GM12878 (cell line): ENCODE results near the gene ITGA2. TPM values are rescaled to one million over a fixed set of nuclear protein-coding genes. Genes with fewer than 3 reads are reported as not detected.

Source experiments
- ATAC-seq: fragments of 200-7000 bp; cut with Tn5 transposase; 3 replicates; pipeline ENCODE4 v1.9.1; 2020; ENCODE audit warnings: mild to moderate bottlenecking, moderate library complexity
- BruUV-seq: library from RNA; stranded (reverse); fragments of 400-500 nt; replicated peaks from 2 replicates; lab custom pipeline; 2021; lab: Mats Ljungman, UMichigan
- CTCF ChIA-PET: fragments of 300-600 bp; sonication (Branson Sonifier 250); formaldehyde crosslinking; extraction: SDS; loops from one replicate; lab custom pipeline; 2021; ENCODE audit warnings: inconsistent platforms; lab: Yijun Ruan, JAX
- POLR2A ChIA-PET: fragments of 350-600 bp; formaldehyde crosslinking; extraction: SDS; loops from one replicate; lab custom pipeline; 2021; ENCODE audit warnings: inconsistent platforms; lab: Charles Lee
- RAD21 ChIA-PET: fragments of 300-600 bp; sonication (Branson Sonifier 250); formaldehyde crosslinking; loops from one replicate; lab custom pipeline; 2023; ENCODE audit warnings: antibody characterized with exemption; ENCODE audit not compliant: unreplicated experiment; lab: Charles Lee
- SMC1A ChIA-PET: fragments of 300-600 bp; sonication (Branson Sonifier 250); formaldehyde crosslinking; loops from one replicate; lab custom pipeline; 2023; ENCODE audit not compliant: unreplicated experiment, uncharacterized antibody; lab: Charles Lee
- DNase-seq: peaks from one replicate; pipeline ENCODE4 v3.0.0-alpha.2; 2011; ENCODE audit warnings: low read depth, low spot score
- FAIRE-seq: peaks from 3 replicates; lab custom pipeline; 2011; peaks lifted over from hg19 to GRCh38; lab: Jason Lieb, UNC
- H2AFZ ChIP-seq: 2 replicates; pipeline ENCODE4 v1.6.0; 2011; ENCODE audit warnings: low read depth, low read length, control low read depth; ENCODE audit not compliant: control insufficient read depth
- H3K27ac ChIP-seq: 2 replicates; pipeline ENCODE4 v1.5.1; 2011; ENCODE audit warnings: control low read depth; ENCODE audit not compliant: control insufficient read depth, insufficient read depth
- H3K27me3 ChIP-seq, 2 experiments: replicated peaks in 1 of 2; 2 replicates each; pipeline versions ENCODE4 v1.6.0 to v1.6.1; 2011; ENCODE audit warnings: low read length in 1 of 2; ENCODE audit not compliant: control insufficient read depth in 2 of 2, insufficient read depth in 2 of 2
- H3K36me3 ChIP-seq, 2 experiments: 2 replicates each; pipeline ENCODE4 v1.5.1; 2011; ENCODE audit warnings: low read length in 1 of 2; ENCODE audit not compliant: control insufficient read depth in 2 of 2, insufficient read depth in 2 of 2
- H3K4me1 ChIP-seq: 2 replicates; pipeline ENCODE4 v1.6.1; 2011; ENCODE audit warnings: mild to moderate bottlenecking, low read length, moderate library complexity, mixed read lengths; ENCODE audit not compliant: control insufficient read depth, insufficient read depth
- H3K4me2 ChIP-seq: 2 replicates; pipeline ENCODE4 v1.6.0; 2011; ENCODE audit warnings: control low read depth; ENCODE audit not compliant: control insufficient read depth, insufficient read depth
- H3K4me3 ChIP-seq: fragments of 200-600 bp; sonication (generic); 2 replicates; pipeline ENCODE4 v1.5.1; 2016
- H3K79me2 ChIP-seq: 2 replicates; pipeline ENCODE4 v1.6.0; 2011; ENCODE audit warnings: low read length; ENCODE audit not compliant: control insufficient read depth, insufficient read depth
- H3K9ac ChIP-seq: 2 replicates; pipeline ENCODE4 v1.8.0; 2011; ENCODE audit warnings: low read length, control low read depth, mixed read lengths; ENCODE audit not compliant: control insufficient read depth, insufficient read depth
- H3K9me3 ChIP-seq: replicated peaks from 3 replicates; pipeline ENCODE4 v1.5.1; 2011; ENCODE audit warnings: mild to moderate bottlenecking, low read length; ENCODE audit not compliant: control insufficient read depth, insufficient read depth
- H4K20me1 ChIP-seq: 2 replicates; pipeline ENCODE4 v1.6.0; 2011; ENCODE audit not compliant: control insufficient read depth, insufficient read depth
- BMI1 ChIP-seq: fragments of 450-650 bp; IDR thresholded peaks from 2 replicates; pipeline ENCODE4 v1.6.1; 2016; ENCODE audit warnings: mild to moderate bottlenecking, moderate library complexity, borderline replicate concordance
- CBX5 ChIP-seq: sonication (generic); IDR thresholded peaks from 2 replicates; pipeline ENCODE4 v1.6.1; 2016; ENCODE audit warnings: low read depth, moderate library complexity, mild to moderate bottlenecking, inconsistent platforms
- CREM ChIP-seq: IDR thresholded peaks from 2 replicates; pipeline ENCODE4 v1.6.1; 2014; ENCODE audit warnings: antibody characterized with exemption, low read depth
- NFYB ChIP-seq: IDR thresholded peaks from 2 replicates; pipeline ENCODE4 v1.6.1; 2011; ENCODE audit warnings: low read depth, mild to moderate bottlenecking, low read length, improper control_type of control experiment, moderate library complexity; ENCODE audit not compliant: insufficient read depth
- SIN3A ChIP-seq: IDR thresholded peaks from 2 replicates; pipeline ENCODE4 v1.6.1; 2012; ENCODE audit warnings: low read depth, low read length, improper control_type of control experiment
- SIX5 ChIP-seq: IDR thresholded peaks from 2 replicates; pipeline ENCODE4 v1.6.1; 2011; ENCODE audit warnings: mild to moderate bottlenecking, low read depth, low read length, moderate library complexity; ENCODE audit not compliant: severe bottlenecking
- TARDBP ChIP-seq: IDR thresholded peaks from 2 replicates; pipeline ENCODE4 v1.6.1; 2016; ENCODE audit warnings: borderline replicate concordance
- WRNIP1 ChIP-seq: IDR thresholded peaks from 2 replicates; pipeline ENCODE4 v1.6.1; 2011; ENCODE audit warnings: low read depth, low read length, improper control_type of control experiment, borderline replicate concordance
- ZNF207 ChIP-seq: fragments of 450-650 bp; IDR thresholded peaks from 2 replicates; pipeline ENCODE4 v1.6.1; 2014; ENCODE audit warnings: antibody characterized with exemption, mild to moderate bottlenecking, borderline replicate concordance
- ZNF24 ChIP-seq: fragments of 450-650 bp; IDR thresholded peaks from 2 replicates; pipeline ENCODE4 v1.6.1; 2017; ENCODE audit warnings: antibody characterized with exemption, mild to moderate bottlenecking
- ZNF274 ChIP-seq: IDR thresholded peaks from one replicate; pipeline ENCODE4 v1.8.0; 2011; ENCODE audit not compliant: insufficient read length, insufficient read depth
- WGBS: methylation state at CpG from one replicate; pipeline ENCODE4 v1.1.6; 2016; ENCODE audit warnings: low lambda C conversion rate; ENCODE audit not compliant: insufficient replicate concordance, insufficient coverage; ENCODE audit errors: missing lambda C conversion rate; 5-methylcytosine and 5-hydroxymethylcytosine counted together
- in situ Hi-C: fragments of 300-500 bp; cut with MboI; formaldehyde crosslinking; loops from 9 replicates; pipeline ENCODE4 v1.14.3; 2018; ENCODE audit warnings: mixed read lengths
- intact Hi-C: fragments of 100-400 bp; cut with micrococcal nuclease; formaldehyde crosslinking; loops from one replicate; pipeline ENCODE4 v1.14.2; 2022; ENCODE audit not compliant: unreplicated experiment
- polyA plus RNA-seq, 11 experiments: library from polyadenylated mRNA; depleted of rRNA in 4 of 11; unstranded in 6 of 11; stranded (reverse) in 5 of 11; fragments of >200 nt; fragmentation: Nextera tagmentation in 4 of 11; fragmentation: Illumina TruSeq in 1 of 11; extraction: Ambion mirVana in 4 of 11; extraction: Trizol in 1 of 11; gene quantifications; 1 replicate in 1 of 11; 2 replicates in 10 of 11; pipeline versions ENCODE4 v1.2.1 to v1.2.3, GENCODE V29; 2011 to 2016; ENCODE audit warnings: inconsistent platforms in 2 of 11, missing spikeins in 2 of 11, low read depth in 1 of 11
- total RNA-seq, 4 experiments: library from RNA; depleted of rRNA in 3 of 4; stranded (reverse); fragments of >200 nt in 3 of 4; fragmentation: Illumina TruSeq in 1 of 4; extraction: Trizol in 1 of 4; gene quantifications; 2 replicates each; pipeline versions ENCODE4 v1.2.1 to v1.2.3, GENCODE V29; 2013 to 2021
- TF ChIP-seq, protein P1 (sequence below): IDR thresholded peaks from 2 replicates; pipeline ENCODE4 v1.6.1; 2012; ENCODE audit warnings: low read length, inconsistent platforms
- TF ChIP-seq, protein P2 (sequence below): fragments of 450-650 bp; IDR thresholded peaks from 2 replicates; pipeline ENCODE4 v1.6.1; 2017; ENCODE audit warnings: mild to moderate bottlenecking, moderate library complexity
- TF ChIP-seq, protein P3 (sequence below): fragments of 450-650 bp; IDR thresholded peaks from 2 replicates; pipeline ENCODE4 v1.6.1; 2017; ENCODE audit warnings: mild to moderate bottlenecking, moderate library complexity

ITGA2 gene
- total and polyA plus RNA-seq, 10 of the 15 experiments (the other 5 are each of a cell fraction or from before 2014, with no cell fraction given), result under 0.01 to 0.13 (median 0.03) TPM; not detected in 6

DNA sequence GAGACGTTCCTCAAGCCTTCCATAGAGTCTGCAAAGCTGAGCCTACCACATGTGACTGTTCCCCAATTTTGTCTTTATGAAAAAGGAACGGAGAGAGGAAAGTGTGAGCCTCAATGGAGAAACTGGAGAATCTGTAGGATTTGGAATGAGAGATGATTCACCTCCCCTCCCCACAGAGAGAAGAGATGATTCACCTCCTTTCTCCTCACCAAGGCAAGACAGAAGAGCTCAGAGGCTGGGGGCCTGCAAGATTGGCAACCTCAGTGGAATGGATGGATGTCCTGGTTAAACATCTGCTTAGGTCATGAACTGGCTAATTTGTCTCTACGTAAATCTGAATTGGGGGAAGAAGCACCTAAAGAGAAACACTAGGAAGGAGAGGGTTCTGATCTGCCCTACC, 137.4 kb downstream of the ITGA2 start:
- Histone ChIP-seq H3K27me3 (no peaks in the 10 kb centered on the region; a peak in 1 of 4 replicates), H2AFZ (no peak overlapping the region), H3K4me1 (no peaks in the 10 kb centered on the region), H4K20me1 (no peaks in the 10 kb centered on the region), H3K9ac (no peak overlapping the region), H3K4me3 (no peak overlapping the region), H3K4me2 (no peak overlapping the region), H3K79me2 (no peaks in the 10 kb centered on the region)
- no peak for FAIRE-seq
- in situ Hi-C loops, result no loop called here
- ChIA-PET RAD21 (no interaction called here), CTCF (no interaction called here)
- intact Hi-C loops, result no loop called here
- no peak for DNase-seq
- no TSS peak for BruUV-seq
- WGBS, result 34% methylated on average over 3 of the region's 3 CpGs
- ATAC-seq, result no peak
- TF ChIP-seq ZNF24 (no peak), CREM (no peak), CBX5 (no peak), WRNIP1 (no peak), SIN3A (no peak), NFYB (no peak), BMI1 (no peak), SIX5 (no peak), ZNF274 (no peak), TARDBP (no peak), ZNF207 (no peak)
- TF ChIP-seq, protein P1, sequence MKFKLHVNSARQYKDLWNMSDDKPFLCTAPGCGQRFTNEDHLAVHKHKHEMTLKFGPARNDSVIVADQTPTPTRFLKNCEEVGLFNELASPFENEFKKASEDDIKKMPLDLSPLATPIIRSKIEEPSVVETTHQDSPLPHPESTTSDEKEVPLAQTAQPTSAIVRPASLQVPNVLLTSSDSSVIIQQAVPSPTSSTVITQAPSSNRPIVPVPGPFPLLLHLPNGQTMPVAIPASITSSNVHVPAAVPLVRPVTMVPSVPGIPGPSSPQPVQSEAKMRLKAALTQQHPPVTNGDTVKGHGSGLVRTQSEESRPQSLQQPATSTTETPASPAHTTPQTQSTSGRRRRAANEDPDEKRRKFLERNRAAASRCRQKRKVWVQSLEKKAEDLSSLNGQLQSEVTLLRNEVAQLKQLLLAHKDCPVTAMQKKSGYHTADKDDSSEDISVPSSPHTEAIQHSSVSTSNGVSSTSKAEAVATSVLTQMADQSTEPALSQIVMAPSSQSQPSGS, result no peak
- TF ChIP-seq, protein P2, sequence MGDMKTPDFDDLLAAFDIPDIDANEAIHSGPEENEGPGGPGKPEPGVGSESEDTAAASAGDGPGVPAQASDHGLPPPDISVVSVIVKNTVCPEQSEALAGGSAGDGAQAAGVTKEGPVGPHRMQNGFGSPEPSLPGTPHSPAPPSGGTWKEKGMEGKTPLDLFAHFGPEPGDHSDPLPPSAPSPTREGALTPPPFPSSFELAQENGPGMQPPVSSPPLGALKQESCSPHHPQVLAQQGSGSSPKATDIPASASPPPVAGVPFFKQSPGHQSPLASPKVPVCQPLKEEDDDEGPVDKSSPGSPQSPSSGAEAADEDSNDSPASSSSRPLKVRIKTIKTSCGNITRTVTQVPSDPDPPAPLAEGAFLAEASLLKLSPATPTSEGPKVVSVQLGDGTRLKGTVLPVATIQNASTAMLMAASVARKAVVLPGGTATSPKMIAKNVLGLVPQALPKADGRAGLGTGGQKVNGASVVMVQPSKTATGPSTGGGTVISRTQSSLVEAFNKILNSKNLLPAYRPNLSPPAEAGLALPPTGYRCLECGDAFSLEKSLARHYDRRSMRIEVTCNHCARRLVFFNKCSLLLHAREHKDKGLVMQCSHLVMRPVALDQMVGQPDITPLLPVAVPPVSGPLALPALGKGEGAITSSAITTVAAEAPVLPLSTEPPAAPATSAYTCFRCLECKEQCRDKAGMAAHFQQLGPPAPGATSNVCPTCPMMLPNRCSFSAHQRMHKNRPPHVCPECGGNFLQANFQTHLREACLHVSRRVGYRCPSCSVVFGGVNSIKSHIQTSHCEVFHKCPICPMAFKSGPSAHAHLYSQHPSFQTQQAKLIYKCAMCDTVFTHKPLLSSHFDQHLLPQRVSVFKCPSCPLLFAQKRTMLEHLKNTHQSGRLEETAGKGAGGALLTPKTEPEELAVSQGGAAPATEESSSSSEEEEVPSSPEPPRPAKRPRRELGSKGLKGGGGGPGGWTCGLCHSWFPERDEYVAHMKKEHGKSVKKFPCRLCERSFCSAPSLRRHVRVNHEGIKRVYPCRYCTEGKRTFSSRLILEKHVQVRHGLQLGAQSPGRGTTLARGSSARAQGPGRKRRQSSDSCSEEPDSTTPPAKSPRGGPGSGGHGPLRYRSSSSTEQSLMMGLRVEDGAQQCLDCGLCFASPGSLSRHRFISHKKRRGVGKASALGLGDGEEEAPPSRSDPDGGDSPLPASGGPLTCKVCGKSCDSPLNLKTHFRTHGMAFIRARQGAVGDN, result no peak
- TF ChIP-seq, protein P3, sequence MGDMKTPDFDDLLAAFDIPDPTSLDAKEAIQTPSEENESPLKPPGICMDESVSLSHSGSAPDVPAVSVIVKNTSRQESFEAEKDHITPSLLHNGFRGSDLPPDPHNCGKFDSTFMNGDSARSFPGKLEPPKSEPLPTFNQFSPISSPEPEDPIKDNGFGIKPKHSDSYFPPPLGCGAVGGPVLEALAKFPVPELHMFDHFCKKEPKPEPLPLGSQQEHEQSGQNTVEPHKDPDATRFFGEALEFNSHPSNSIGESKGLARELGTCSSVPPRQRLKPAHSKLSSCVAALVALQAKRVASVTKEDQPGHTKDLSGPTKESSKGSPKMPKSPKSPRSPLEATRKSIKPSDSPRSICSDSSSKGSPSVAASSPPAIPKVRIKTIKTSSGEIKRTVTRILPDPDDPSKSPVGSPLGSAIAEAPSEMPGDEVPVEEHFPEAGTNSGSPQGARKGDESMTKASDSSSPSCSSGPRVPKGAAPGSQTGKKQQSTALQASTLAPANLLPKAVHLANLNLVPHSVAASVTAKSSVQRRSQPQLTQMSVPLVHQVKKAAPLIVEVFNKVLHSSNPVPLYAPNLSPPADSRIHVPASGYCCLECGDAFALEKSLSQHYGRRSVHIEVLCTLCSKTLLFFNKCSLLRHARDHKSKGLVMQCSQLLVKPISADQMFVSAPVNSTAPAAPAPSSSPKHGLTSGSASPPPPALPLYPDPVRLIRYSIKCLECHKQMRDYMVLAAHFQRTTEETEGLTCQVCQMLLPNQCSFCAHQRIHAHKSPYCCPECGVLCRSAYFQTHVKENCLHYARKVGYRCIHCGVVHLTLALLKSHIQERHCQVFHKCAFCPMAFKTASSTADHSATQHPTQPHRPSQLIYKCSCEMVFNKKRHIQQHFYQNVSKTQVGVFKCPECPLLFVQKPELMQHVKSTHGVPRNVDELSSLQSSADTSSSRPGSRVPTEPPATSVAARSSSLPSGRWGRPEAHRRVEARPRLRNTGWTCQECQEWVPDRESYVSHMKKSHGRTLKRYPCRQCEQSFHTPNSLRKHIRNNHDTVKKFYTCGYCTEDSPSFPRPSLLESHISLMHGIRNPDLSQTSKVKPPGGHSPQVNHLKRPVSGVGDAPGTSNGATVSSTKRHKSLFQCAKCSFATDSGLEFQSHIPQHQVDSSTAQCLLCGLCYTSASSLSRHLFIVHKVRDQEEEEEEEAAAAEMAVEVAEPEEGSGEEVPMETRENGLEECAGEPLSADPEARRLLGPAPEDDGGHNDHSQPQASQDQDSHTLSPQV, result no peak
- TF ChIP-seq, all 136 proteins: peak for 0
- Histone ChIP-seq H3K27ac (no peak overlapping the region), H3K9me3 (no peaks in the 10 kb centered on the region), H3K36me3 (no peaks in the 10 kb centered on the region)
- POLR2A ChIA-PET, result no interaction called here
- SMC1A ChIA-PET, result no interaction called here
